ENCODE measurements around the gene GOLGA3.
"Not testable (repeated sequence)": the region's sequence is repeated elsewhere in the genome, so short reads cannot be mapped to it uniquely, and the experiment has no call there.

The GOLGA3 gene

GRCh38 chr12:132841151-132841550 is 12.5 kb upstream of the GOLGA3 start:
- no peak for DNase-seq

- DNase-seq, result no peak
Measured at GRCh38 chr12:132840536-132840935, 11.9 kb upstream of the GOLGA3 start.

DNA sequence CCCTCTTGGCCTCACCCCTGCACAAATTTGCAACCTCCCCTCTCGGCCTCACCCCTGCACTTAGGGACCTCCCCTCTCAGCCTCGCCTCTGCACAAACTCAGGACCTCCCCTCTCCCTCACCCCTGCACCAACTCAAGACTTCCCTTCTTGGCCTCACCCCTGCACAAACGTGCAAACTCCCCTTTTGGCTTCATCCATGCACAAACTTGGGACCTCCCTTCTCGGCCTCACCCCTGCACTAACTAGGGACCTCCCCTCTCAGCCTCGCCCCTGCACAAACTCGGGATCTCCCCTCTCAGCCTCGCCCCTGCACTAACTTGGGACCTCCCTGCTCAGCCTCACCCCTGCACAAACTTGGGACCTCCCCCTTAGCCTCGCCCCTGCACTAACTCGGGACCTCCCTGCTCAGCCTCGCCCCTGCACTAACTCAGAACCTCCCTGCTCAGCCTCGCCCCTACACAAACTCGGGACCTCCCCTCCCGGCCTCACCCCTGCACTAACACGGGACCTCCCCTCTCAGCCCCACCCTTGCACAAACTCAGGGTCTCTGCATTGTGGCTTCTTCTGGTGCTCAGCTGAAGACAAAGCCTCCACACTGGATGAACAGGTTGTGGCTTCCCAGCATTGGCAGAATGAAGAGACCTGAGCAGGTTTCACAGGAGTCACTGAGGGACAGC is 11.0 kb upstream of the GOLGA3 start:
- DNase-seq, result no peak

- no peak for DNase-seq
Measured at GRCh38 chr12:132838410-132839080, 9.9 kb upstream of the GOLGA3 start.

- no peak for DNase-seq
Measured at GRCh38 chr12:132837693-132838409, 9.2 kb upstream of the GOLGA3 start.

DNA sequence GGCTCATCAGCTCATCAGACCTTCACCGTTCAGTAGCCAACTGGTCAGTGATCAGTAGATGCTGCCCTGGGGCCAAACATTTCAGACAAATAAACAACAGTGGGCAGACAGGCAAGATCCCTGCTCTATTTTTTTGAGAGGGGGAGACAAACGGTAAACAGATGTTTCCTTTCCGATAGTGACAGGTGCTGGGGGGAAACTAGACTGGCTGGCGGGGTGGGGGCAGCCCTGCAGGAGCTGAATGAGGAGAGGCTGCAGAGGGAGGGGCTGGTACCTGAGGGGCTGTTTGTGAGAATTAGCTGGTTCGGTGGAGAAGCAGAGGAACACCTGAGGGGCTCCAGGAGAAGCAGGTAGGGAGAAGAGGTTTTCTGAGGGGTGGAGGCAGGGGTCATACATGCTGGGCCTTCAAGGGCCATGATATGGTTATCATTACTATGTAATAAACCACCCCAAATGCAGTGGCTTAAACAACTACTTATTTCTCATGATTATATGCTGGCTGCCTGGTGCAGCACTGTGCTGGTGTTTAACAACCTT is 8.2 kb upstream of the GOLGA3 start:
- DNase-seq, result no peak

GRCh38 chr12:132836230-132836629 is 7.6 kb upstream of the GOLGA3 start:
- not testable (repeated sequence) for DNase-seq

DNA sequence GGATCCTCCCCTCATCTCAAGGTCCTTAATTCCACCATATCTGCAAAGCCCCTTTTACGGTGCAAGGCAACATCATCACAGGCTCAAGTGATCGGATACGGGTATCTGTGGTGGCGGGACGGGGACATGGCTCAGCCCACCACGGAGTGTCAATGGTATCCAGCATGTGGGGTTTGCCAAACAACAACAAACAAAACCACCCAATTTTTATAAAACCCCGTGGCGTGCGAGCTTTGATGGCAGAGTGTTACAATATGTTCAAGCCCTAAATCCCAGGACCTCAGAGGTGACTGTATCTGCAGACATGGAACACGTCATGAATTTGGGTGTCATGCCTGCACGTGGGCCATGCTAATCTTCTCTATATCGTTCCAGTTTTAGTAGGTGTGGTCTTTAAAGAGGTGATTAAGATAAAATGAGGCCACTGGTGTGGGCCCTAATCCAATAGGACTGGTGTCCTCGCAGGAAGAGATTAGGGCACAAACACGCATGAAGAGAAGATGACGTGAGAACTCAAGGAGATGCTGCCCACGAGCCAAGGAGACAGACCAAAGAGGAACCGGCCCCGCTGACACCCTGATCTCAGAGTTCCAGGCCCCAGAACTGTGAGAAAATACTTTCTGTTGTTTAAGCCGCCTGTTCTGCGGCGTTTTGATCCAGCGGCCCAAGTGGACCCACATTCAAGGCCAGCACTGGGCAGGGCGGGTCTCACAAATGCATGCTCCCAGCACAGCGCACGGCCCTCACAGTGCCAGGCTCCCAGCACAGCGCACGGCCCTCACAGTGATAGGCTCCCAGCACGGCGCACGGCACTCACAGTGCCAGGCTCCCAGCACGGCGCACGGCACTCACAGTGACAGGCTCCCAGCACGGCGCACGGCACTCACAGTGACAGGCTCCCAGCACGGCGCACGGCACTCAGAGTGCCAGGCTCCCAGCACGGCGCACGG is 6.7 kb upstream of the GOLGA3 start:
- no peak for DNase-seq

- DNase-seq, result no peak
Measured at GRCh38 chr12:132834181-132834711, 5.6 kb upstream of the GOLGA3 start.

DNA sequence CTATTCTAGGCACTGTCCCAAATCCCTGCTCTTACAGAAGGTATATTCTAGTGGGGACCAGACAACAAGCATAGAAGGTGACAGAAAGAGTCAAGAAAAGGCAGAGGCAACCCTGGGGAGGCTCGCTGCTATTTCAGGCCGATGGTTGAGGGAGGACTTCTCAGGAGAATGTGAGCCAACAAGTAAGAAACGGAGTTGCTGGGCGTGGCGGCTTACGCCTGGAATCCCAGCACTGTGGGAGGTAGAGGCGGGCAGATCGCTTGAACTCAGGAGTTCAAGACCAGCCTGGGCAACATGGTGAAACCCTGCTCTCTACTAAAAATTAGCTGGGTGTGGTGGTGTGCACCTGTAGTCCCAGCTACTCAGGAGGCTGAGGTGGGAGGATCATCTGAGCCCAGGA is 4.7 kb upstream of the GOLGA3 start:
- DNase-seq, result no peak

DNA sequence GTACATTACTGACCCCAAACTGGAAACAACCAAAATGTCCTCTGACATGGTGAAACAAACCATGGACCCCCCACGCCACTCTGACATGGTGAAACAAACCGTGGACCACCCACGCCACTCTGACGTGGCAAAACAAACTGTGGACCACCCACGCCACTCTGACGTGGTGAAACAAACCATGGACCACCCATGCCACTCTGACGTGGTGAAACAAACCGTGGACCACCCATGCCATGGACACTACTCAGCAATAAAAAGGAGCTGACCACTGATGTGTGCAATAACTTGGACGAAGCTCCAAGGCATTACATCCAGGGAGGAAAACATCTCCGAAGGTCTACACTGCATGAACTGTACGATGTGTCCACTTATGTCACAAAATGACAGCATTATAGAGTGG is 3.1 kb upstream of the GOLGA3 start:
- no peak for DNase-seq

DNA sequence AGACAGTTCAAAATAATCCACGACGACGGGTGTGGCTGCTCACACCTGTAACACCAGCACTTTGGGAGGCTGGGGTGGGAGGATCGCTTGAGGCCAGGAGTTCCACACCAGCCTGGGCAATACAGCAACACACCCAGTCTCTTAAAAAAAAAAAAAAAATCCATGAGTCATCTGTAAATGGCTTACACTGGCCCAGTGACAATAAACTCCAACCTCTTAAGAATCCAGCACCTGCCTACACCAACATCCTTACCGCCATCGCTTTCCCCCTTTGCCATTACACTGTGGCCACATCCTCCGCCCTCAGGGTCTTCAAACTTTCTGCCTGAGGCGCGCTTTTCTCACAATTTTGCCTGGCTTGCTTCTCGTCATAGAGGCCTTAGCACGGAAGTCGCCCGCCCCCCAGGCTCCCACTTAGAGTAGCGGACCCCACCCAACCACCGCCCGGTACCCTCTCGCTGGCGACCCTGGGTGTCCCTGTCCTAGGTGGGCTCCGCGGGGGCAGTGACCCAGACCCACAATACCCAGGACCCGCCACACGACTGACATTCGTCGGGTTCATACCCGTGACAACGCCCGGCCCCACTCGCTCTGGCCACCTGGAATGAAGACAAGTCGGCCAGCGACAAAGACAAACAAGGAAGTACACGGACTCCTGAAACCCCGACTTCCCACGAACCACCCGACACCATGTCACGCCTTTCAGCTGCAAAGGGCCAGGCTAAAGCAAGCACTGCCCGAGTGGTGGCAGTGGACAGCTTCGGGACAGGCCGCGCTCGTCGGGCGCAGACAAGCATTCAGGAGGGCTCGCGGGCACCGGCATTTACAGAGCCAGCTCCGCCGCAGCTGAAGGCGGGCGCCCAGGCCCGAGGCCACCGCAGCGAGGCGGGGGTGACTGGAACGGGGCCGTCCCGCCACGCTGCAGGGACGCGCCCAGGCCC is 636 bp downstream of the GOLGA3 start:
- peak; percentile 69 for DNase-seq

- no peak for DNase-seq
Measured at GRCh38 chr12:132825861-132826260, 2.8 kb downstream of the GOLGA3 start.

- no peak for DNase-seq
Measured at GRCh38 chr12:132825089-132825488, 3.6 kb downstream of the GOLGA3 start.

DNA sequence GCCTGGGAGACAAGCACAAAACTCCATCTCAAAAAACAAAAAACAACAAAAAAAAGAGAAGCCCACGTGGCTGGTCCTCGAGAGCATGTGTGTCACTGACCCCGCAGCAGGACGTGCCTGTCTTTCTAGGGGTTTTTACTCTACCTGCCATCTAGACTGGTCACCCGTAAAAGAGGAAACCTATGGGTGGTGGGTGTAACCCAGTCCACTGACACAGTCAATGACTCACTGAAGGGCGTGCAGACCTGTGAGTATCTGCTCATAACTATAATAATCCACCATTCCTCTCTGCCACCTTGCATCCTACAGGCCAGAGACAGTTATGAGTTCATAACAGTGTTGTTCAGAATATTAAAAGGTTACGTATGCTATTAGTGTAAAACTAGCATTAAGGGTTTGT is 4.6 kb downstream of the GOLGA3 start:
- DNase-seq, result no peak

DNA sequence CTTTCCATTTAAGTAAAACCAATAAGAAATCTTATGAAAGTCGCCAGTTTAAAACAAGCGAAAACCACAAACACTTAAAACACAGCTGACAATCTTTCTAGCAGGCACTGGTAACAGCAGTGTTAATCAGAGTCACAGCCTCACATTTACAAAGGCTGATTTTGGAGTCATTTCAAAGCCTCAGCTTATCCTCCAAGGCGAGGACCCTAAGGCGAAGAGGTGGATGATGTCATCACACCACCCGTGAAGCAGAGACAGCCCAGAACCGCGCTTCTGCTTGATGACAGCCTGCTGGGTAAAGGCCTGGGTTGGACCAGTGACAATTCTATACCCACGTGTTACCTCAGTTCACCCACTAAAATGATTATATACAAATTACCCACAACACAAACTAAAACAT is 10.1 kb downstream of the GOLGA3 start:
- DNase-seq, result no peak

DNA sequence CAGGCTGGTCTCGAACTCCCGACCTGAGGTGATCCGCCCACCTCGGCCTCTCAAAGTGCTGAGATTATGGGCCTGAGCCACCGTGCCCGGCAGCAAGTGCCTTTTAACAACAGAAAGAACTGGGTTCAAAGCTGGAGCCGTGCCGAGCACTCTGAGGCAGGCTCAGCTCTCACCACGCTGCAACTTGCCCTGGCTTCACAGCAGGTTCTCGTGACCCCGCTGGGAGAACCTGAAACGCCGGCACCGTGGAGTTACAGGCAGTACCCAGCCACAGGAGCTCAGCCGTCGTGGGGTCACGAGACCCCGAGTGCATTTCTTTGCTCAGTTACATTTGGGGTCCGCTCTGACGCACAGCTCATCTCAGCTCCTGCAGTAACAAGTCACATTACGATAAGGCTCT is 14.4 kb downstream of the GOLGA3 start:
- DNase-seq, result no peak

GRCh38 chr12:132813443-132813842 is 15.2 kb downstream of the GOLGA3 start:
- DNase-seq, result no peak

GRCh38 chr12:132812631-132813305 is 15.9 kb downstream of the GOLGA3 start:
- DNase-seq, result no peak

DNA sequence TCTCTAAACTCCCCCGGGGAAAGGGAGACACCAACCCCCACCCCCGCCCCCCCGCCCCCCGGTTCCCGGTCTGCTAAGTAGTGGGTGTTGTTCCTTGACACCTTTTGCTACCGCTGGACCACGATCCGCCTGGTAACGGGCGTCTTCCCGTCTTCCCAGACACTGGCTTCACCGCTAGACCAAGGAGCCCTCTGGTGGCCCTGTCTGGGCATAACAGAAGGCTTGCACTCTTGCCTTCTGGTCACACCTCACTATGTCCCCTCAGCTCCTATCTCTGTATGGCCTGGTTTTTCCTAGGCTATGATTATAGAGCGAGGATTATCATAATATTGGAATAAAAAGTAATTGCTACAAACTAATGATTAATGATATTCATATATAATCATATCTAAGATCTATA is 19.3 kb downstream of the GOLGA3 start:
- DNase-seq, result not testable (repeated sequence)

All from stimulated activated naive CD4-positive, alpha-beta T cell treated with Interleukin-2 at 50 U/mL for 16 hours (primary cell).